C4-2B (cell line): ENCODE measurements around the gene INCENP.

Experiments
- H3K27ac ChIP-seq: fragments of 450-650 bp; 2 replicates; pipeline ENCODE4 v1.5.1; 2017
- CTCF ChIP-seq: fragments of 450-650 bp; conservative IDR thresholded peaks from 2 replicates; pipeline ENCODE4 v1.5.1; 2017; ENCODE audit warnings: mild to moderate bottlenecking
- ZFX ChIP-seq: fragments of 450-650 bp; IDR thresholded peaks from 2 replicates; pipeline ENCODE4 v1.6.1; 2017

The INCENP gene

GRCh38 chr11:62153617-62154016 is 29.8 kb downstream of the INCENP start:
- H3K27ac ChIP-seq: no peak overlapping the region
- TF ChIP-seq ZFX: no peak
- no peak for TF ChIP-seq CTCF

- TF ChIP-seq CTCF: no peak
- TF ChIP-seq ZFX: no peak
- no peak overlapping the region for H3K27ac ChIP-seq
Measured at GRCh38 chr11:62157603-62158002, 33.8 kb downstream of the INCENP start.

GRCh38 chr11:62166371-62166770 is 42.6 kb downstream of the INCENP start:
- TF ChIP-seq ZFX: no peak
- TF ChIP-seq CTCF: no peak
- no peak overlapping the region for H3K27ac ChIP-seq

DNA sequence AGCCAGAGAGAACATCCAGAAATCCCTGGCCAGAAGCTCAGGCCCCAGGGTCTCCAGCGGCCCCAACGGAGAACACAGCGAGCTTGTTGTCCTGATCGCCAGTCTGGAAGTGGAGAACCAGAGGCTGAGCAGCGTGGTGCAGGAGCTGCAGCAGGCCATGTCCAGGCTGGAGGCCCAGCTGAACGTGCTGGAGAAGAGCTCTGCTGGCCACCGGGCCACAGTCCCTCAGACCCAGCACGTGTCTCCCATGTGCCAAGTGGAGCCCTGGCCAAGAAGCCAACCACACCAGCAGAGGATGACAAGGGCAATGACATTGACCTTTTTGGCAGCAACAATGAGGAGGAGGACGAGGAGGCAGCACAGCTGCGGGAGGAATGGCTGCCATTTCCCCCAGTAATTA is 45.6 kb downstream of the INCENP start:
- TF ChIP-seq CTCF (no peak), ZFX (no peak)
- H3K27ac ChIP-seq: no peak overlapping the region

GRCh38 chr11:62169935-62170334 is 46.1 kb downstream of the INCENP start:
- H3K27ac ChIP-seq: no peak overlapping the region
- TF ChIP-seq CTCF (no peak), ZFX (no peak)

DNA sequence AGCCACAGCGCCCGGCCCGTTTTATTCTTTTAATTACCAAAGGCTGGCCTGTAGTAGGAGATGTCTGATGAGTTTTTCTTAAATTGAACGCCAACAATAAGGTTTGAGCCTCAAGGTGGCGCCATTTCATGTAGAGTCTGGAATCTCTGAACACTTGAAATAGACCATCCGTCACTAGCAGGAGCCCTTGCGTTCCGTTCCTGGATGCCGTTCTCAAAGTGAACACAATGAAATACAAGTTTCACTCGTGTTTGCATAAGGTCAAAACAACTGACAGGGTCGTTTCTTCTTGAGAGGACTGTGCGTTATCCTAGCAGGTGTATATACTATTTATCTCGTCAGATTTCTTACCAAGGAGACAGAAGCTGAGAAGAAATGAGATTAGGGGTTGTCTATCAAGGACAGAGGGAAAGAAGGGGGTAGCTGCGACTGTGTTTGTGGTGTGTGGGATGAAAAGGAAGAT is 47.5 kb downstream of the INCENP start:
- TF ChIP-seq CTCF (peak; percentile 91), ZFX (no peak)
- no peak overlapping the region for H3K27ac ChIP-seq

GRCh38 chr11:62172294-62172693 is 48.5 kb downstream of the INCENP start:
- H3K27ac ChIP-seq: no peak overlapping the region
- no peak for TF ChIP-seq ZFX
- TF ChIP-seq CTCF: no peak
